Measurements from ENCODE around the gene TMEM187.
A peak's percentile ranks its signal among the peaks of the same experiment; 100 is the strongest.

TMEM187 gene

GRCh38 chrX:154006947-154007346, 34.4 kb downstream of the TMEM187 start:
- no peak for DNase-seq

GRCh38 chrX:154008521-154008920, 36.0 kb downstream of the TMEM187 start:
- DNase-seq: no peak

- peak; percentile 84 for DNase-seq
Measured at GRCh38 chrX:154010330-154011087, 38.0 kb downstream of the TMEM187 start.

- no peak for DNase-seq
Measured at GRCh38 chrX:154011376-154012335, 39.1 kb downstream of the TMEM187 start.

- DNase-seq: no peak
Measured at GRCh38 chrX:154012336-154012991, 39.9 kb downstream of the TMEM187 start.

GRCh38 chrX:154013001-154013421, 40.5 kb downstream of the TMEM187 start:
- DNase-seq: no peak

- DNase-seq: peak; percentile 42
Measured at GRCh38 chrX:154013614-154014360, 41.2 kb downstream of the TMEM187 start.

- no peak for DNase-seq
Measured at GRCh38 chrX:154014429-154015380, 42.2 kb downstream of the TMEM187 start.

- DNase-seq: no peak
Measured at GRCh38 chrX:154015581-154016264, 43.2 kb downstream of the TMEM187 start.

GRCh38 chrX:154016366-154017076, 44.0 kb downstream of the TMEM187 start:
- no peak for DNase-seq

GRCh38 chrX:154017766-154018517, 45.4 kb downstream of the TMEM187 start:
- no peak for DNase-seq

GRCh38 chrX:154018518-154019060, 46.0 kb downstream of the TMEM187 start:
- DNase-seq: no peak

- DNase-seq: no peak
Measured at GRCh38 chrX:154019061-154019621, 46.6 kb downstream of the TMEM187 start.

GRCh38 chrX:154019633-154020528, 47.3 kb downstream of the TMEM187 start, which contains the start of gene IRAK1:
IRAK1 (minus strand) TSS chrX:154019902; CDS start chrX:154019812, 90 bp downstream.
- DNase-seq: peak; percentile 83

- peak; percentile 62 for DNase-seq
Measured at GRCh38 chrX:154020536-154021115, 48.1 kb downstream of the TMEM187 start.

- peak; percentile 62 for DNase-seq
Measured at GRCh38 chrX:154021131-154021611, 48.6 kb downstream of the TMEM187 start.

GRCh38 chrX:154022108-154022507, 49.6 kb downstream of the TMEM187 start:
- DNase-seq: no peak
